HEK293 (cell line): ENCODE results near the gene SLC26A4.
A peak's percentile ranks its signal among the peaks of the same experiment; 100 is the strongest.

ENCODE experiments used
- CTCF ChIA-PET: fragments of 350-600 bp; formaldehyde crosslinking; extraction: SDS; loops from one replicate; lab custom pipeline; 2021; ENCODE audit warnings: antibody characterized with exemption; lab: Yijun Ruan, JAX
- POLR2A ChIA-PET: fragments of 300-600 bp; formaldehyde crosslinking; extraction: SDS; loops from one replicate; lab custom pipeline; 2020; ENCODE audit warnings: antibody characterized with exemption, inconsistent platforms; lab: Yijun Ruan, JAX
- H3K27ac ChIP-seq: fragments of 200-500 bp; sonication (Bioruptor generic); 2 replicates; pipeline ENCODE4 v1.5.1; 2014; ENCODE audit warnings: low read depth, low read length, control low read depth, inconsistent platforms; ENCODE audit errors: extremely low read depth
- H3K36me3 ChIP-seq, 2 experiments: fragments of 200-500 bp in 1 of 2; sonication (Bioruptor generic) in 1 of 2; 1 replicate in 1 of 2; 2 replicates in 1 of 2; pipeline ENCODE4 v1.5.1; 2014 to 2017; ENCODE audit warnings: inconsistent platforms in 2 of 2, low read length in 2 of 2; ENCODE audit not compliant: control insufficient read depth in 2 of 2, insufficient read depth in 1 of 2
- H3K4me1 ChIP-seq: fragments of 200-500 bp; sonication (Bioruptor generic); 2 replicates; pipeline ENCODE4 v1.5.1; 2014; ENCODE audit warnings: mild to moderate bottlenecking, low read length, inconsistent platforms; ENCODE audit not compliant: control insufficient read depth, insufficient read depth
- H3K4me3 ChIP-seq: 2 replicates; pipeline ENCODE4 v1.5.1; 2011; ENCODE audit warnings: low read depth, mild to moderate bottlenecking, control low read depth, low read length, moderate library complexity
- H3K9me3 ChIP-seq: fragments of 200-500 bp; sonication (Bioruptor generic); 2 replicates; pipeline ENCODE4 v1.5.1; 2014; ENCODE audit warnings: low read depth, low read length, inconsistent platforms; ENCODE audit not compliant: control insufficient read depth, insufficient read depth
- BCL6B ChIP-seq: fragments of 450-650 bp; formaldehyde crosslinking; IDR thresholded peaks from 2 replicates; pipeline ENCODE4 v1.5.1; 2017; ENCODE audit warnings: missing biosample characterization, missing genetic modification characterization
- SCRT2 ChIP-seq: fragments of 450-650 bp; formaldehyde crosslinking; IDR thresholded peaks from 2 replicates; pipeline ENCODE4 v1.5.1; 2016; ENCODE audit warnings: missing biosample characterization, missing genetic modification characterization
- ZNF555 ChIP-seq: fragments of 450-650 bp; formaldehyde crosslinking; conservative IDR thresholded peaks from 2 replicates; pipeline ENCODE4 v1.5.1; 2017; ENCODE audit warnings: missing biosample characterization, mild to moderate bottlenecking, missing genetic modification characterization, inconsistent platforms
- TF ChIP-seq, protein P1 (sequence below): fragments of 450-650 bp; formaldehyde crosslinking; IDR thresholded peaks from 2 replicates; pipeline ENCODE4 v1.5.1; 2016; ENCODE audit warnings: missing biosample characterization, missing genetic modification characterization, low read depth
- TF ChIP-seq, protein P2 (sequence below): fragments of 450-650 bp; formaldehyde crosslinking; IDR thresholded peaks from 2 replicates; pipeline ENCODE4 v1.5.0; 2017; ENCODE audit warnings: missing biosample characterization, missing genetic modification characterization, borderline replicate concordance
- TF ChIP-seq, protein P3 (sequence below): fragments of 450-650 bp; formaldehyde crosslinking; IDR thresholded peaks from 2 replicates; pipeline ENCODE4 v1.5.1; 2017; ENCODE audit warnings: missing biosample characterization, missing genetic modification characterization

SLC26A4 gene

DNA sequence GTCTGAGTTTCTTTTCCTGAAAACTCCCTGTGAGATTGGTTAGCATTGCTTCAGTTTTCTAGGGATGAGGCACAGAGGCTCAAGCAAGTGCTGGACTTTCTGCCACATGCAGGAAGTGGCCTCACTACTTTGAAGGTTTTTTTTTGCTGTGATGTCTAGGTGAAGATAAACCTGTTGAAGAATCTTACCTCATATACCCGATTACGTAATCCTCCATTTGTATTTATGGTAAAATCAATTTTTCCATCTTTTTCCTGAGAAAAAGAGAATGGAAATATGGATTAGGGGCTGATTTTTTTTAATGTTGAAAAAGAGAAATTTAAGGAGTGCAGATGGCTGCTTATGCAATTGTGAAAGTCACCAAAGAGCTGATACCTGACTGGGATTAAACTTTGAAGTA is 106.8 kb downstream of the SLC26A4 start:
- Histone ChIP-seq H3K4me1 (no peaks in the 10 kb centered on the region), H3K9me3 (no peaks in the 10 kb centered on the region), H3K4me3 (no peak overlapping the region), H3K36me3 (no peaks in the 10 kb centered on the region), H3K27ac (no peak overlapping the region)
- ChIA-PET POLR2A (no interaction called here), CTCF (no interaction called here)
- TF ChIP-seq, protein P1, sequence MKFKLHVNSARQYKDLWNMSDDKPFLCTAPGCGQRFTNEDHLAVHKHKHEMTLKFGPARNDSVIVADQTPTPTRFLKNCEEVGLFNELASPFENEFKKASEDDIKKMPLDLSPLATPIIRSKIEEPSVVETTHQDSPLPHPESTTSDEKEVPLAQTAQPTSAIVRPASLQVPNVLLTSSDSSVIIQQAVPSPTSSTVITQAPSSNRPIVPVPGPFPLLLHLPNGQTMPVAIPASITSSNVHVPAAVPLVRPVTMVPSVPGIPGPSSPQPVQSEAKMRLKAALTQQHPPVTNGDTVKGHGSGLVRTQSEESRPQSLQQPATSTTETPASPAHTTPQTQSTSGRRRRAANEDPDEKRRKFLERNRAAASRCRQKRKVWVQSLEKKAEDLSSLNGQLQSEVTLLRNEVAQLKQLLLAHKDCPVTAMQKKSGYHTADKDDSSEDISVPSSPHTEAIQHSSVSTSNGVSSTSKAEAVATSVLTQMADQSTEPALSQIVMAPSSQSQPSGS = no peak
- no peak for TF ChIP-seq ZNF555 (tag by site-specific recombination)
- peak; percentile 65 for TF ChIP-seq SCRT2
- TF ChIP-seq, protein P2, sequence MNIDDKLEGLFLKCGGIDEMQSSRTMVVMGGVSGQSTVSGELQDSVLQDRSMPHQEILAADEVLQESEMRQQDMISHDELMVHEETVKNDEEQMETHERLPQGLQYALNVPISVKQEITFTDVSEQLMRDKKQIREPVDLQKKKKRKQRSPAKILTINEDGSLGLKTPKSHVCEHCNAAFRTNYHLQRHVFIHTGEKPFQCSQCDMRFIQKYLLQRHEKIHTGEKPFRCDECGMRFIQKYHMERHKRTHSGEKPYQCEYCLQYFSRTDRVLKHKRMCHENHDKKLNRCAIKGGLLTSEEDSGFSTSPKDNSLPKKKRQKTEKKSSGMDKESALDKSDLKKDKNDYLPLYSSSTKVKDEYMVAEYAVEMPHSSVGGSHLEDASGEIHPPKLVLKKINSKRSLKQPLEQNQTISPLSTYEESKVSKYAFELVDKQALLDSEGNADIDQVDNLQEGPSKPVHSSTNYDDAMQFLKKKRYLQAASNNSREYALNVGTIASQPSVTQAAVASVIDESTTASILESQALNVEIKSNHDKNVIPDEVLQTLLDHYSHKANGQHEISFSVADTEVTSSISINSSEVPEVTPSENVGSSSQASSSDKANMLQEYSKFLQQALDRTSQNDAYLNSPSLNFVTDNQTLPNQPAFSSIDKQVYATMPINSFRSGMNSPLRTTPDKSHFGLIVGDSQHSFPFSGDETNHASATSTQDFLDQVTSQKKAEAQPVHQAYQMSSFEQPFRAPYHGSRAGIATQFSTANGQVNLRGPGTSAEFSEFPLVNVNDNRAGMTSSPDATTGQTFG = no peak
- TF ChIP-seq, protein P3, sequence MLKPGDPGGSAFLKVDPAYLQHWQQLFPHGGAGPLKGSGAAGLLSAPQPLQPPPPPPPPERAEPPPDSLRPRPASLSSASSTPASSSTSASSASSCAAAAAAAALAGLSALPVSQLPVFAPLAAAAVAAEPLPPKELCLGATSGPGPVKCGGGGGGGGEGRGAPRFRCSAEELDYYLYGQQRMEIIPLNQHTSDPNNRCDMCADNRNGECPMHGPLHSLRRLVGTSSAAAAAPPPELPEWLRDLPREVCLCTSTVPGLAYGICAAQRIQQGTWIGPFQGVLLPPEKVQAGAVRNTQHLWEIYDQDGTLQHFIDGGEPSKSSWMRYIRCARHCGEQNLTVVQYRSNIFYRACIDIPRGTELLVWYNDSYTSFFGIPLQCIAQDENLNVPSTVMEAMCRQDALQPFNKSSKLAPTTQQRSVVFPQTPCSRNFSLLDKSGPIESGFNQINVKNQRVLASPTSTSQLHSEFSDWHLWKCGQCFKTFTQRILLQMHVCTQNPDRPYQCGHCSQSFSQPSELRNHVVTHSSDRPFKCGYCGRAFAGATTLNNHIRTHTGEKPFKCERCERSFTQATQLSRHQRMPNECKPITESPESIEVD (tag by site-specific recombination) = no peak
- no peak for TF ChIP-seq BCL6B (tag by site-specific recombination)
